SH-SY5Y (cell line): ENCODE results near the gene TMEM176A.

ENCODE experiments used
- GATA2 ChIP-seq: IDR thresholded peaks from 2 replicates; pipeline ENCODE4 v1.6.1; 2011; ENCODE audit warnings: mild to moderate bottlenecking, low read depth, low read length
- GATA3 ChIP-seq: IDR thresholded peaks from 2 replicates; pipeline ENCODE4 v1.6.1; 2011; ENCODE audit warnings: low read depth, mild to moderate bottlenecking, low read length, moderate library complexity

GRCh38 chr7:150751702-150752101 is 48.9 kb upstream of the TMEM176A start:
- no peak for TF ChIP-seq GATA2
- no peak for TF ChIP-seq GATA3
